ENCODE measurements around the gene C1orf198.

The C1orf198 gene

GRCh38 chr1:230828421-230828820 lies 39.9 kb downstream of the C1orf198 start:
- no peak for DNase-seq

GRCh38 chr1:230827801-230828200 lies 40.5 kb downstream of the C1orf198 start:
- DNase-seq = no peak

GRCh38 chr1:230827081-230827681 lies 41.1 kb downstream of the C1orf198 start:
- peak; percentile 16 for DNase-seq

- no peak for DNase-seq
These were observed 42.0 kb downstream of the C1orf198 start for GRCh38 chr1:230826166-230826875.

- peak; percentile 44 for DNase-seq
These were observed 42.6 kb downstream of the C1orf198 start for GRCh38 chr1:230825761-230826160.

GRCh38 chr1:230824919-230825721 lies 43.2 kb downstream of the C1orf198 start:
- DNase-seq = peak; percentile 84

- no peak for DNase-seq
These were observed 43.8 kb downstream of the C1orf198 start for GRCh38 chr1:230824551-230824918.

- peak; percentile 38 for DNase-seq
These were observed 44.4 kb downstream of the C1orf198 start for GRCh38 chr1:230823931-230824381.

- DNase-seq = no peak
These were observed 44.9 kb downstream of the C1orf198 start for GRCh38 chr1:230823426-230823825.

- DNase-seq = no peak
These were observed 46.2 kb downstream of the C1orf198 start for GRCh38 chr1:230822092-230822581.

GRCh38 chr1:230821346-230821745 lies 47.0 kb downstream of the C1orf198 start:
- no peak for DNase-seq

GRCh38 chr1:230820568-230820967 lies 47.8 kb downstream of the C1orf198 start:
- no peak for DNase-seq

- no peak for DNase-seq
These were observed 48.3 kb downstream of the C1orf198 start for GRCh38 chr1:230819976-230820375.

- DNase-seq = no peak
These were observed 49.4 kb downstream of the C1orf198 start for GRCh38 chr1:230818901-230819300.

- no peak for DNase-seq
These were observed 50.0 kb downstream of the C1orf198 start for GRCh38 chr1:230818367-230818766.

- DNase-seq = no peak
These were observed 52.3 kb downstream of the C1orf198 start for GRCh38 chr1:230816018-230816417.

GRCh38 chr1:230814949-230815692 lies 53.2 kb downstream of the C1orf198 start:
- no peak for DNase-seq

- no peak for DNase-seq
These were observed 55.8 kb downstream of the C1orf198 start for GRCh38 chr1:230812568-230812967.

- no peak for DNase-seq
These were observed 58.9 kb downstream of the C1orf198 start for GRCh38 chr1:230809256-230809990.

- DNase-seq = no peak
These were observed 59.9 kb downstream of the C1orf198 start for GRCh38 chr1:230808281-230808872.

GRCh38 chr1:230807561-230808280 lies 60.6 kb downstream of the C1orf198 start:
- DNase-seq = no peak

Data from NCI-H2171 treated with DMSO at 0.1 percent for 48 hours (cell line).